GM19467 (cell line): ENCODE measurements around the gene RPS19.
A peak's percentile ranks its signal among the peaks of the same experiment; 100 is the strongest.

ENCODE experiments used
- ATAC-seq: cut with Tn5 transposase; IDR thresholded peaks from one replicate; pipeline ENCODE4 v1.9.1; 2021; ENCODE audit warnings: mild to moderate bottlenecking, moderate library complexity; ENCODE audit not compliant: unreplicated experiment

Gene RPS19

GRCh38 chr19:41859618-41860418 is at the start of gene RPS19:
Gene RPS19, plus strand, starts transcription at chr19:41860255. Its CDS starts 520 bp downstream, at chr19:41860775.
- ATAC-seq, result peak; percentile 72

- ATAC-seq, result no peak
Measured at GRCh38 chr19:41810301-41810700, 49.8 kb upstream of the RPS19 start.

GRCh38 chr19:41811036-41811435 is 49.0 kb upstream of the RPS19 start:
- no peak for ATAC-seq

GRCh38 chr19:41811981-41812380 is 48.1 kb upstream of the RPS19 start:
- ATAC-seq, result no peak

- ATAC-seq, result no peak
Measured at GRCh38 chr19:41813911-41814310, 46.1 kb upstream of the RPS19 start.

GRCh38 chr19:41815301-41815700 is 44.8 kb upstream of the RPS19 start:
- no peak for ATAC-seq

- no peak for ATAC-seq
Measured at GRCh38 chr19:41816761-41817160, 43.3 kb upstream of the RPS19 start.

GRCh38 chr19:41821003-41821735 is 38.9 kb upstream of the RPS19 start:
- no peak for ATAC-seq

GRCh38 chr19:41837981-41838708 is 21.9 kb upstream of the RPS19 start:
- no peak for ATAC-seq

- ATAC-seq, result no peak
Measured at GRCh38 chr19:41839211-41839610, 20.8 kb upstream of the RPS19 start.

GRCh38 chr19:41843371-41843770 is 16.7 kb upstream of the RPS19 start:
- ATAC-seq, result no peak

GRCh38 chr19:41844601-41845000 is 15.5 kb upstream of the RPS19 start, which contains the start of gene LYPD4:
Gene LYPD4, minus strand, starts transcription at chr19:41844683. Its CDS starts 5,398 bp downstream, at chr19:41839285.
- no peak for ATAC-seq

- no peak for ATAC-seq
Measured at GRCh38 chr19:41845001-41845050, 15.2 kb upstream of the RPS19 start, which contains the start of gene DMRTC2. Gene DMRTC2, plus strand, starts transcription at chr19:41845042. Its CDS starts 2,387 bp downstream, at chr19:41847429.

GRCh38 chr19:41845051-41845590 is 14.9 kb upstream of the RPS19 start:
- ATAC-seq, result no peak

- ATAC-seq, result no peak
Measured at GRCh38 chr19:41847351-41848105, 12.5 kb upstream of the RPS19 start.

GRCh38 chr19:41848666-41849065 is 11.4 kb upstream of the RPS19 start:
- no peak for ATAC-seq

- no peak for ATAC-seq
Measured at GRCh38 chr19:41849067-41849466, 11.0 kb upstream of the RPS19 start.

GRCh38 chr19:41850381-41850780 is 9.7 kb upstream of the RPS19 start:
- ATAC-seq, result no peak

- no peak for ATAC-seq
Measured at GRCh38 chr19:41851456-41851855, 8.6 kb upstream of the RPS19 start.

GRCh38 chr19:41853344-41853743 is 6.7 kb upstream of the RPS19 start:
- ATAC-seq, result no peak

GRCh38 chr19:41853768-41854167 is 6.3 kb upstream of the RPS19 start:
- ATAC-seq, result no peak
